ENCODE measurements around the gene CELF2. TPM values are rescaled to one million over a fixed set of nuclear protein-coding genes. Genes with fewer than 3 reads are reported as not detected.

The CELF2 gene
- total RNA-seq, 2 experiments from 2014 or later = 179 to 182 TPM

GRCh38 chr10:11170993-11171851 lies 153.6 kb downstream of the CELF2 start:
- Mint-ChIP-seq H3K27ac (no peak overlapping the region), H3K4me3 (no peak overlapping the region), H3K36me3 (ENCODE audit: low read depth) (peaks cover 48% of the 10 kb centered on the region), H3K4me1 (ENCODE audit: low read depth) (peaks cover 40% of the 10 kb centered on the region), H3K9me3 (ENCODE audit: insufficient read depth) (no peaks in the 10 kb centered on the region), H3K27me3 (ENCODE audit: low read depth) (no peaks in the 10 kb centered on the region)
- ATAC-seq (peak; percentile 38), DNase-seq (no peak)
- POLR2A ChIA-PET = interaction anchor here (0.6 to 19.3 kb wide), 7 partner anchors 4 to 54 kb away, joined by 3 to 1291 read pairs (median 5); no protein-coding TSS in a partner anchor
- CTCF ChIA-PET = interaction anchor here (1.0 to 13.3 kb wide), 6 partner anchors 6 to 100 kb away, joined by 5 to 324 read pairs (median 20); no protein-coding TSS in a partner anchor

- Mint-ChIP-seq H3K4me1 (ENCODE audit: low read depth) (peaks cover 58% of the 10 kb centered on the region), H3K4me3 (no peak overlapping the region), H3K27ac (no peak overlapping the region), H3K9me3 (ENCODE audit: insufficient read depth) (no peaks in the 10 kb centered on the region), H3K36me3 (ENCODE audit: low read depth) (peaks cover 56% of the 10 kb centered on the region), H3K27me3 (ENCODE audit: low read depth) (no peaks in the 10 kb centered on the region)
- no peak for DNase-seq
- no peak for ATAC-seq
- POLR2A ChIA-PET = interaction anchor here (0.6 to 19.3 kb wide), 4 partner anchors 6 to 91 kb away, joined by 3 to 1291 read pairs (median 362); no protein-coding TSS in a partner anchor
- CTCF ChIA-PET = interaction anchor here (0.7 to 13.3 kb wide), 6 partner anchors 6 to 98 kb away, joined by 3 to 324 read pairs (median 10); no protein-coding TSS in a partner anchor
Observed at GRCh38 chr10:11173042-11173441, 155.4 kb downstream of the CELF2 start.

GRCh38 chr10:11175823-11176243 lies 158.2 kb downstream of the CELF2 start:
- H3K27ac Mint-ChIP-seq = no peak overlapping the region
- no peak overlapping the region for H3K4me3 Mint-ChIP-seq
- DNase-seq (no peak), ATAC-seq (no peak)
- H3K27me3 Mint-ChIP-seq (ENCODE audit: low read depth) = no peaks in the 10 kb centered on the region
- no peaks in the 10 kb centered on the region for H3K9me3 Mint-ChIP-seq (ENCODE audit: insufficient read depth)
- ChIA-PET CTCF (interaction anchor here (0.7 to 13.3 kb wide), 3 partner anchors 9 to 60 kb away, joined by 3 to 324 read pairs (median 163); no protein-coding TSS in a partner anchor), POLR2A (interaction anchor here (2.3 to 19.3 kb wide), 3 partner anchors 9 to 34 kb away, joined by 12 to 1291 read pairs (median 721); no protein-coding TSS in a partner anchor)
- peaks cover 83% of the 10 kb centered on the region for H3K36me3 Mint-ChIP-seq (ENCODE audit: low read depth)
- H3K4me1 Mint-ChIP-seq (ENCODE audit: low read depth) = peaks cover 84% of the 10 kb centered on the region

- POLR2A ChIA-PET = interaction anchor here (0.5 to 19.3 kb wide), 11 partner anchors 9 to 71 kb away, joined by 3 to 1291 read pairs (median 4); no protein-coding TSS in a partner anchor
- H3K9me3 Mint-ChIP-seq (ENCODE audit: insufficient read depth) = no peaks in the 10 kb centered on the region
- peaks cover 94% of the 10 kb centered on the region for H3K4me1 Mint-ChIP-seq (ENCODE audit: low read depth)
- H3K4me3 Mint-ChIP-seq = no peak overlapping the region
- no peak overlapping the region for H3K27ac Mint-ChIP-seq
- DNase-seq = peak; percentile 83
- ATAC-seq = peak; percentile 32
- no peaks in the 10 kb centered on the region for H3K27me3 Mint-ChIP-seq (ENCODE audit: low read depth)
- peaks cover 92% of the 10 kb centered on the region for H3K36me3 Mint-ChIP-seq (ENCODE audit: low read depth)
- CTCF ChIA-PET = interaction anchor here (0.7 to 11.7 kb wide), 8 partner anchors 10 to 94 kb away, joined by 3 to 163 read pairs (median 6); no protein-coding TSS in a partner anchor
Observed at GRCh38 chr10:11176746-11177145, 159.1 kb downstream of the CELF2 start.

GRCh38 chr10:11177381-11177780 lies 159.7 kb downstream of the CELF2 start:
- ATAC-seq (no peak), DNase-seq (no peak)
- POLR2A ChIA-PET = interaction anchor here (1.0 to 19.3 kb wide), 9 partner anchors 10 to 72 kb away, joined by 3 to 1291 read pairs (median 6); no protein-coding TSS in a partner anchor
- H3K36me3 Mint-ChIP-seq (ENCODE audit: low read depth) = peaks cover 97% of the 10 kb centered on the region
- no peaks in the 10 kb centered on the region for H3K9me3 Mint-ChIP-seq (ENCODE audit: insufficient read depth)
- peaks cover 99% of the 10 kb centered on the region for H3K4me1 Mint-ChIP-seq (ENCODE audit: low read depth)
- H3K27ac Mint-ChIP-seq = no peak overlapping the region
- no peak overlapping the region for H3K4me3 Mint-ChIP-seq
- CTCF ChIA-PET = interaction anchor here (0.7 to 11.7 kb wide), 8 partner anchors 10 to 93 kb away, joined by 3 to 163 read pairs (median 6); no protein-coding TSS in a partner anchor
- no peaks in the 10 kb centered on the region for H3K27me3 Mint-ChIP-seq (ENCODE audit: low read depth)

GRCh38 chr10:11177926-11178471 lies 160.3 kb downstream of the CELF2 start:
- H3K36me3 Mint-ChIP-seq (ENCODE audit: low read depth) = peaks cover 97% of the 10 kb centered on the region
- ChIA-PET CTCF (interaction anchor here (0.9 to 11.7 kb wide), 12 partner anchors 11 to 92 kb away, joined by 3 to 163 read pairs (median 4); no protein-coding TSS in a partner anchor), POLR2A (interaction anchor here (1.0 to 19.3 kb wide), 17 partner anchors 11 to 72 kb away, joined by 3 to 1291 read pairs (median 9); no protein-coding TSS in a partner anchor)
- no peaks in the 10 kb centered on the region for H3K27me3 Mint-ChIP-seq (ENCODE audit: low read depth)
- no peaks in the 10 kb centered on the region for H3K9me3 Mint-ChIP-seq (ENCODE audit: insufficient read depth)
- ATAC-seq = peak; percentile 17
- no peak overlapping the region for H3K4me3 Mint-ChIP-seq
- H3K27ac Mint-ChIP-seq = no peak overlapping the region
- peaks cover 99% of the 10 kb centered on the region for H3K4me1 Mint-ChIP-seq (ENCODE audit: low read depth)
- DNase-seq = peak; percentile 59

GRCh38 chr10:11178606-11179515 lies 161.2 kb downstream of the CELF2 start:
- Mint-ChIP-seq H3K27ac (no peak overlapping the region), H3K4me1 (ENCODE audit: low read depth) (peaks cover 99% of the 10 kb centered on the region), H3K4me3 (no peak overlapping the region), H3K36me3 (ENCODE audit: low read depth) (peaks cover 96% of the 10 kb centered on the region), H3K9me3 (ENCODE audit: insufficient read depth) (no peaks in the 10 kb centered on the region), H3K27me3 (ENCODE audit: low read depth) (no peaks in the 10 kb centered on the region)
- CTCF ChIA-PET = interaction anchor here (0.8 to 11.7 kb wide), 13 partner anchors 11 to 66 kb away, joined by 3 to 163 read pairs (median 5); no protein-coding TSS in a partner anchor
- peak; percentile 76 for ATAC-seq
- POLR2A ChIA-PET = interaction anchor here (0.6 to 19.3 kb wide), 22 partner anchors 10 to 73 kb away, joined by 3 to 1291 read pairs (median 6); no protein-coding TSS in a partner anchor
- peak; percentile 94 for DNase-seq

GRCh38 chr10:11179516-11180105 lies 161.9 kb downstream of the CELF2 start:
- no peak for ATAC-seq
- no peak overlapping the region for H3K27ac Mint-ChIP-seq
- no peak overlapping the region for H3K4me3 Mint-ChIP-seq
- peaks cover 96% of the 10 kb centered on the region for H3K36me3 Mint-ChIP-seq (ENCODE audit: low read depth)
- CTCF ChIA-PET = interaction anchor here (0.8 to 11.7 kb wide), 11 partner anchors 11 to 73 kb away, joined by 3 to 163 read pairs (median 5); no protein-coding TSS in a partner anchor
- POLR2A ChIA-PET = interaction anchor here (0.6 to 19.3 kb wide), 21 partner anchors 11 to 77 kb away, joined by 3 to 1291 read pairs (median 5); no protein-coding TSS in a partner anchor
- H3K4me1 Mint-ChIP-seq (ENCODE audit: low read depth) = peaks cover 99% of the 10 kb centered on the region
- no peak for DNase-seq
- H3K27me3 Mint-ChIP-seq (ENCODE audit: low read depth) = no peaks in the 10 kb centered on the region
- peaks cover 6% of the 10 kb centered on the region for H3K9me3 Mint-ChIP-seq (ENCODE audit: insufficient read depth)

GRCh38 chr10:11180228-11180627 lies 162.6 kb downstream of the CELF2 start:
- Mint-ChIP-seq H3K9me3 (ENCODE audit: insufficient read depth) (peaks cover 10% of the 10 kb centered on the region), H3K27me3 (ENCODE audit: low read depth) (no peaks in the 10 kb centered on the region), H3K27ac (no peak overlapping the region), H3K4me1 (ENCODE audit: low read depth) (peaks cover 99% of the 10 kb centered on the region), H3K4me3 (no peak overlapping the region), H3K36me3 (ENCODE audit: low read depth) (peaks cover 96% of the 10 kb centered on the region)
- POLR2A ChIA-PET = interaction anchor here (0.6 to 19.3 kb wide), 16 partner anchors 11 to 77 kb away, joined by 3 to 1291 read pairs (median 9); no protein-coding TSS in a partner anchor
- ATAC-seq (peak; percentile 49), DNase-seq (peak; percentile 86)
- CTCF ChIA-PET = interaction anchor here (1.0 to 11.7 kb wide), 6 partner anchors 10 to 74 kb away, joined by 3 to 163 read pairs (median 10); no protein-coding TSS in a partner anchor

- Mint-ChIP-seq H3K36me3 (ENCODE audit: low read depth) (peaks cover 97% of the 10 kb centered on the region), H3K4me3 (no peak overlapping the region), H3K27ac (no peak overlapping the region), H3K27me3 (ENCODE audit: low read depth) (no peaks in the 10 kb centered on the region), H3K4me1 (ENCODE audit: low read depth) (peaks cover 99% of the 10 kb centered on the region), H3K9me3 (ENCODE audit: insufficient read depth) (peaks cover 24% of the 10 kb centered on the region)
- CTCF ChIA-PET = interaction anchor here (0.8 to 11.7 kb wide), 4 partner anchors 15 to 69 kb away, joined by 4 to 163 read pairs (median 4); no protein-coding TSS in a partner anchor
- no peak for DNase-seq
- POLR2A ChIA-PET = interaction anchor here (1.1 to 19.3 kb wide), 4 partner anchors 15 to 36 kb away, joined by 4 to 1291 read pairs (median 366); no protein-coding TSS in a partner anchor
- ATAC-seq = no peak
Observed at GRCh38 chr10:11181978-11182377, 164.3 kb downstream of the CELF2 start.
